WTC11 (cell line): ENCODE measurements around the gene ARHGAP32. TPM values are rescaled to one million over a fixed set of nuclear protein-coding genes. Genes with fewer than 3 reads are reported as not detected.

Experiments used
- ATAC-seq: fragments of 200-7000 bp; cut with Tn5 transposase; 2 replicates; pipeline ENCODE4 v1.10.0; 2021; ENCODE audit warnings: mild to moderate bottlenecking, moderate library complexity
- CTCF ChIA-PET: fragments of 300-600 bp; sonication (Branson Sonifier 250); formaldehyde crosslinking; loops from one replicate; lab custom pipeline; 2021; ENCODE audit warnings: antibody characterized with exemption; lab: Charles Lee
- POLR2A ChIA-PET: fragments of 350-600 bp; sonication (Branson Sonifier 250); formaldehyde crosslinking; loops from one replicate; lab custom pipeline; 2021; ENCODE audit warnings: antibody characterized with exemption; lab: Charles Lee
- DNase-seq: peaks from one replicate; pipeline ENCODE4 v3.0.0; 2021; ENCODE audit warnings: low spot score
- H3K27ac Mint-ChIP-seq: 2 replicates; pipeline ENCODE4 v1.8.0; 2021; ENCODE audit warnings: mixed read lengths
- H3K27me3 Mint-ChIP-seq: 2 replicates; pipeline ENCODE4 v1.8.0; 2021; ENCODE audit warnings: low read depth, mild to moderate bottlenecking, moderate library complexity, mixed read lengths
- H3K36me3 Mint-ChIP-seq: 2 replicates; pipeline ENCODE4 v1.8.0; 2021; ENCODE audit warnings: mixed read lengths
- H3K4me1 Mint-ChIP-seq: 2 replicates; pipeline ENCODE4 v1.8.0; 2022; ENCODE audit warnings: mixed read lengths
- H3K4me3 Mint-ChIP-seq: 2 replicates; pipeline ENCODE4 v1.8.0; 2021; ENCODE audit warnings: mild to moderate bottlenecking, moderate library complexity, mixed read lengths
- H3K9me3 Mint-ChIP-seq: 2 replicates; pipeline ENCODE4 v1.8.0; 2021; ENCODE audit warnings: mixed read lengths
- GABPB1 ChIP-seq: sonication (generic); formaldehyde crosslinking; IDR thresholded peaks from 2 replicates; pipeline ENCODE4 v1.8.1; 2023; ENCODE audit warnings: mild to moderate bottlenecking, missing genetic modification reagents
- GTF2I ChIP-seq: fragments of 250-450 bp; sonication (Bioruptor Pico); conservative IDR thresholded peaks from 2 replicates; pipeline ENCODE4 v1.4.0; 2021; ENCODE audit warnings: mild to moderate bottlenecking
- HMGA2 ChIP-seq: fragments of 250-450 bp; sonication (Bioruptor Pico); IDR thresholded peaks from 2 replicates; pipeline ENCODE4 v1.4.0; 2021; ENCODE audit warnings: mild to moderate bottlenecking, moderate library complexity
- JAZF1 ChIP-seq: fragments of 250-450 bp; sonication (Bioruptor Pico); IDR thresholded peaks from 2 replicates; pipeline ENCODE4 v1.9.0; 2021; ENCODE audit warnings: moderate library complexity, mild to moderate bottlenecking, inconsistent platforms
- NR2C2 ChIP-seq: sonication (generic); formaldehyde crosslinking; IDR thresholded peaks from 2 replicates; pipeline ENCODE4 v1.8.0; 2022; ENCODE audit warnings: mild to moderate bottlenecking, missing genetic modification reagents
- OVOL2 ChIP-seq: fragments of 250-450 bp; sonication (Bioruptor Pico); IDR thresholded peaks from 2 replicates; pipeline ENCODE4 v1.9.0; 2021; ENCODE audit warnings: mild to moderate bottlenecking, borderline replicate concordance
- SOX15 ChIP-seq: fragments of 250-450 bp; sonication (Bioruptor Pico); IDR thresholded peaks from 2 replicates; pipeline ENCODE4 v1.9.0; 2021; ENCODE audit warnings: mild to moderate bottlenecking
- SP1 ChIP-seq: sonication (generic); formaldehyde crosslinking; conservative IDR thresholded peaks from 2 replicates; pipeline ENCODE4 v1.8.1; 2022; ENCODE audit warnings: missing genetic modification reagents
- TEAD4 ChIP-seq: sonication (generic); formaldehyde crosslinking; IDR thresholded peaks from 2 replicates; pipeline ENCODE4 v1.8.0; 2022; ENCODE audit warnings: mild to moderate bottlenecking, missing genetic modification reagents
- ZNF263 ChIP-seq: sonication (generic); formaldehyde crosslinking; IDR thresholded peaks from 2 replicates; pipeline ENCODE4 v1.8.1; 2022; ENCODE audit warnings: low read depth, mild to moderate bottlenecking, moderate library complexity, missing genetic modification reagents
- total RNA-seq: library from RNA; stranded (reverse); gene quantifications from 3 replicates; pipeline ENCODE4 v1.2.3, GENCODE V29; 2021
- TF ChIP-seq, protein P1 (sequence below): sonication (generic); formaldehyde crosslinking; conservative IDR thresholded peaks from 2 replicates; pipeline ENCODE4 v1.8.1; 2023; ENCODE audit warnings: mild to moderate bottlenecking, low read depth, missing genetic modification reagents, moderate library complexity
- TF ChIP-seq, protein P2 (sequence below): sonication (generic); formaldehyde crosslinking; IDR thresholded peaks from 2 replicates; pipeline ENCODE4 v1.8.1; 2023; ENCODE audit warnings: mild to moderate bottlenecking, missing genetic modification reagents, moderate library complexity
- TF ChIP-seq, protein P3 (sequence below): fragments of 200-600 bp; IDR thresholded peaks from 2 replicates; pipeline ENCODE4 v1.8.0; 2022; ENCODE audit warnings: antibody characterized with exemption
- TF ChIP-seq, protein P4 (sequence below): sonication (generic); formaldehyde crosslinking; IDR thresholded peaks from 2 replicates; pipeline ENCODE4 v1.8.1; 2023; ENCODE audit warnings: mild to moderate bottlenecking, missing genetic modification reagents, borderline replicate concordance

Gene ARHGAP32
- total RNA-seq, 1 experiment from 2014 or later: 25.6 TPM

DNA sequence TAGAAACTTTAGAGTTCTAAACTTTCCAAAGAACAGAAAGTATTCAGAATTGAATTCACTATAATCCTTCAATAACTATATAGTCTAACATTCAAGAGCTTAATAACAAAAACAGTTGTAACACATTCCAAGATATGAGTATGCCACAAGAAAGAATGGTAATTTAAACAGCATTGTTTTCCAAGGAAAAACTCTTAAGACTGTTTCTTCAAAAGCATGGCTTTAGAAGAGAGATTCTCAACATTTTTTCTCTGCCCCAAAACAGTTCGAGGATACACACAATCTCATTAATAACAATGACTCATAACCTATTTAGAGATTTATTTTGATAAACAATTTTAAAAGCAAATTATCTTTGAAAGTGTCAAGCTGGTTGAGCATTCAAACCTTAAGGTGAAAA, 16.7 kb upstream of the ARHGAP32 start (continued):
- TF ChIP-seq, protein P1, sequence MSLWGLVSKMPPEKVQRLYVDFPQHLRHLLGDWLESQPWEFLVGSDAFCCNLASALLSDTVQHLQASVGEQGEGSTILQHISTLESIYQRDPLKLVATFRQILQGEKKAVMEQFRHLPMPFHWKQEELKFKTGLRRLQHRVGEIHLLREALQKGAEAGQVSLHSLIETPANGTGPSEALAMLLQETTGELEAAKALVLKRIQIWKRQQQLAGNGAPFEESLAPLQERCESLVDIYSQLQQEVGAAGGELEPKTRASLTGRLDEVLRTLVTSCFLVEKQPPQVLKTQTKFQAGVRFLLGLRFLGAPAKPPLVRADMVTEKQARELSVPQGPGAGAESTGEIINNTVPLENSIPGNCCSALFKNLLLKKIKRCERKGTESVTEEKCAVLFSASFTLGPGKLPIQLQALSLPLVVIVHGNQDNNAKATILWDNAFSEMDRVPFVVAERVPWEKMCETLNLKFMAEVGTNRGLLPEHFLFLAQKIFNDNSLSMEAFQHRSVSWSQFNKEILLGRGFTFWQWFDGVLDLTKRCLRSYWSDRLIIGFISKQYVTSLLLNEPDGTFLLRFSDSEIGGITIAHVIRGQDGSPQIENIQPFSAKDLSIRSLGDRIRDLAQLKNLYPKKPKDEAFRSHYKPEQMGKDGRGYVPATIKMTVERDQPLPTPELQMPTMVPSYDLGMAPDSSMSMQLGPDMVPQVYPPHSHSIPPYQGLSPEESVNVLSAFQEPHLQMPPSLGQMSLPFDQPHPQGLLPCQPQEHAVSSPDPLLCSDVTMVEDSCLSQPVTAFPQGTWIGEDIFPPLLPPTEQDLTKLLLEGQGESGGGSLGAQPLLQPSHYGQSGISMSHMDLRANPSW: no peak
- TF ChIP-seq JAZF1 (no peak), SP1 (CRISPR knock-in tag) (no peak), GABPB1 (no peak)
- TF ChIP-seq, all 79 proteins: peak for 0

DNA sequence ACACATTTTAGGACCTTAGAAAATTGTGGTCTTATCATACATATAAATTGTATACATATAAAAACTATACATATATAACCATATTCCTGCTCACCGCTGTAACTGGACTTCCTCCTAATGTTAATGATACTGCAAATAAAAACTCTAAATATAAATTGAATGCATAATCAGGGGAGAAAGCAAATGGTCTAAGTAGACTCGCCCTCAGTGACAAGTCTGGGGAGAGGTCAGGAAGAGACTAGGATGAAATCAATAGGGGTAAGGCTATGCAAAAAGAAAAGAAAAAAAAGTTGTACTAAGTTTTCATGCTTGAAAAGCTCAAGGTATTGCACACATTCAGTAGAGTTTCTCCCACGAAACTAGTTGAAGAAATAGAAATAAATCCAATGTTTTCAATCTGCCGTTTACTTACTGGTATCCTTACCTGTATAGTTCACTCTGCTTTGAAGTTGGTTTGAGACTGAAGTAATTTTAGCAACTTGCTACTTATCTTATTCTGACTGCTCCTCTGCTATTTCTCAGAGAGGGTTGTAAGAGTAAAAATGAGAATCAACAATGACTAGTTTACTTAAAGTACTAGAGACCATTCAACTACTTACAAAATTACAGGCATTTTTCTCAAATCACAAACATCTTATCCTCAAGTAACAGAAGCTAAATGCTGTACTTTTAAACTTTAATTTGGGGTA, 12.2 kb upstream of the ARHGAP32 start:
- peaks cover 36% of the 10 kb centered on the region for H3K4me1 Mint-ChIP-seq
- TF ChIP-seq ZNF263 (CRISPR knock-in tag): no peak
- H3K4me3 Mint-ChIP-seq: no peak overlapping the region
- ATAC-seq: no peak
- CTCF ChIA-PET: interaction anchor here (0.6 kb wide), 1 partner anchor 276 kb away, joined by 3 read pairs; no protein-coding TSS in a partner anchor
- peaks cover 31% of the 10 kb centered on the region for H3K9me3 Mint-ChIP-seq
- H3K27ac Mint-ChIP-seq: peak overlapping the region; percentile 49; the same call in 1 of the 2 replicates
- H3K36me3 Mint-ChIP-seq: peaks cover 25% of the 10 kb centered on the region
- POLR2A ChIA-PET: no interaction called here
- H3K27me3 Mint-ChIP-seq: no peaks in the 10 kb centered on the region
- DNase-seq: no peak

DNA sequence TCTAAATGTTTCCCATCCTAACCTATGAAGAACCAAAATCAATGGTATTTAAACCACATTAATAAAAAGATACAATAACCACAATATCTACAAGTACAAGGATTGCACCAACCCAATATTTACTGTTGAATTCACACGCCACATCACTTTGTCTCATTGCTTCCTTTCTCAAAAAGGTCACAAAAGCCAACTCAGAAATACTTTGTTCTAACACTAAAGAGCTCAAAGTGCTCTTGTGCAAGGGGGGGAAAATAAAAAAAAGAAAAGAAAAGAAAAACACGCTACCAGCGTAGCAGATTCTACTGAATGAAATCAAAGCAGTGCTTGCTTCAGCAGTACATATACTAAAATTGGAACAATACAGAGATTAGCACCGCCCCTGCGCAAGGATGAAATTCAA, 10.5 kb upstream of the ARHGAP32 start:
- Mint-ChIP-seq H3K4me1 (peaks cover 20% of the 10 kb centered on the region), H3K36me3 (peaks cover 34% of the 10 kb centered on the region), H3K27me3 (no peaks in the 10 kb centered on the region), H3K9me3 (peaks cover 40% of the 10 kb centered on the region), H3K4me3 (no peak overlapping the region), H3K27ac (0 out of 2 replicates have a peak overlapping the region, but pooled peaks have one; percentile 2)
- ChIA-PET POLR2A (no interaction called here), CTCF (no interaction called here)
- ATAC-seq: no peak
- no peak for DNase-seq
- no peak for TF ChIP-seq SOX15
- TF ChIP-seq GTF2I (CRISPR knock-in tag): no peak

DNA sequence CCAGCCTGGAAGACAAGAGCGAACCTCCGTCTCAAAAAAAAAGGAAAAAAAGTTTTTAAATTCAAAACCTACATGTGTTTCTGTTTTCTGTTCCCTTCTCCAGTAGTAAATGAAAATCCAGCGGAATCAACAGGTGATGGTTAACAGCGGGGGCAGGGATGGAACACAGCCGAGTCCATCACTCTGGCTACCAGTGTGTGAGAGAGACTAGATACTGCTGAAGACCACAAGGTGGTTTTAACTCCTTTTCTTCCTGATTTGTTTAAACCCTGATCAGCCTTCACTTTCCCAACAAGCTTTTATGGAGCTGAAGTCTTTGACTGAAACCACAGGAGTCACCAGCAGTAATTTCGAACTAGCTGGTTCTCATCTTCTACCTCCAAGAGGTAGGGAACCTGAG, 3.6 kb upstream of the ARHGAP32 start:
- H3K27ac Mint-ChIP-seq: peak overlapping the region; percentile 69

More for the DNA sequence above, 3.6 kb upstream of the ARHGAP32 start:
- peaks cover 14% of the 10 kb centered on the region for H3K4me1 Mint-ChIP-seq
- H3K4me3 Mint-ChIP-seq: no peak overlapping the region
- no peak for DNase-seq
- TF ChIP-seq NR2C2 (CRISPR knock-in tag): no peak
- no peak for TF ChIP-seq SP1 (CRISPR knock-in tag)
- no peak for TF ChIP-seq TEAD4 (CRISPR knock-in tag)
- no peak for TF ChIP-seq OVOL2 (CRISPR knock-in tag)
- TF ChIP-seq, protein P2, sequence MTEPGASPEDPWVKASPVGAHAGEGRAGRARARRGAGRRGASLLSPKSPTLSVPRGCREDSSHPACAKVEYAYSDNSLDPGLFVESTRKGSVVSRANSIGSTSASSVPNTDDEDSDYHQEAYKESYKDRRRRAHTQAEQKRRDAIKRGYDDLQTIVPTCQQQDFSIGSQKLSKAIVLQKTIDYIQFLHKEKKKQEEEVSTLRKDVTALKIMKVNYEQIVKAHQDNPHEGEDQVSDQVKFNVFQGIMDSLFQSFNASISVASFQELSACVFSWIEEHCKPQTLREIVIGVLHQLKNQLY (CRISPR knock-in tag): no peak
- TF ChIP-seq GTF2I (CRISPR knock-in tag): no peak
- TF ChIP-seq, protein P3, sequence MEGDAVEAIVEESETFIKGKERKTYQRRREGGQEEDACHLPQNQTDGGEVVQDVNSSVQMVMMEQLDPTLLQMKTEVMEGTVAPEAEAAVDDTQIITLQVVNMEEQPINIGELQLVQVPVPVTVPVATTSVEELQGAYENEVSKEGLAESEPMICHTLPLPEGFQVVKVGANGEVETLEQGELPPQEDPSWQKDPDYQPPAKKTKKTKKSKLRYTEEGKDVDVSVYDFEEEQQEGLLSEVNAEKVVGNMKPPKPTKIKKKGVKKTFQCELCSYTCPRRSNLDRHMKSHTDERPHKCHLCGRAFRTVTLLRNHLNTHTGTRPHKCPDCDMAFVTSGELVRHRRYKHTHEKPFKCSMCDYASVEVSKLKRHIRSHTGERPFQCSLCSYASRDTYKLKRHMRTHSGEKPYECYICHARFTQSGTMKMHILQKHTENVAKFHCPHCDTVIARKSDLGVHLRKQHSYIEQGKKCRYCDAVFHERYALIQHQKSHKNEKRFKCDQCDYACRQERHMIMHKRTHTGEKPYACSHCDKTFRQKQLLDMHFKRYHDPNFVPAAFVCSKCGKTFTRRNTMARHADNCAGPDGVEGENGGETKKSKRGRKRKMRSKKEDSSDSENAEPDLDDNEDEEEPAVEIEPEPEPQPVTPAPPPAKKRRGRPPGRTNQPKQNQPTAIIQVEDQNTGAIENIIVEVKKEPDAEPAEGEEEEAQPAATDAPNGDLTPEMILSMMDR: no peak
- TF ChIP-seq HMGA2: no peak
- TF ChIP-seq, protein P4, sequence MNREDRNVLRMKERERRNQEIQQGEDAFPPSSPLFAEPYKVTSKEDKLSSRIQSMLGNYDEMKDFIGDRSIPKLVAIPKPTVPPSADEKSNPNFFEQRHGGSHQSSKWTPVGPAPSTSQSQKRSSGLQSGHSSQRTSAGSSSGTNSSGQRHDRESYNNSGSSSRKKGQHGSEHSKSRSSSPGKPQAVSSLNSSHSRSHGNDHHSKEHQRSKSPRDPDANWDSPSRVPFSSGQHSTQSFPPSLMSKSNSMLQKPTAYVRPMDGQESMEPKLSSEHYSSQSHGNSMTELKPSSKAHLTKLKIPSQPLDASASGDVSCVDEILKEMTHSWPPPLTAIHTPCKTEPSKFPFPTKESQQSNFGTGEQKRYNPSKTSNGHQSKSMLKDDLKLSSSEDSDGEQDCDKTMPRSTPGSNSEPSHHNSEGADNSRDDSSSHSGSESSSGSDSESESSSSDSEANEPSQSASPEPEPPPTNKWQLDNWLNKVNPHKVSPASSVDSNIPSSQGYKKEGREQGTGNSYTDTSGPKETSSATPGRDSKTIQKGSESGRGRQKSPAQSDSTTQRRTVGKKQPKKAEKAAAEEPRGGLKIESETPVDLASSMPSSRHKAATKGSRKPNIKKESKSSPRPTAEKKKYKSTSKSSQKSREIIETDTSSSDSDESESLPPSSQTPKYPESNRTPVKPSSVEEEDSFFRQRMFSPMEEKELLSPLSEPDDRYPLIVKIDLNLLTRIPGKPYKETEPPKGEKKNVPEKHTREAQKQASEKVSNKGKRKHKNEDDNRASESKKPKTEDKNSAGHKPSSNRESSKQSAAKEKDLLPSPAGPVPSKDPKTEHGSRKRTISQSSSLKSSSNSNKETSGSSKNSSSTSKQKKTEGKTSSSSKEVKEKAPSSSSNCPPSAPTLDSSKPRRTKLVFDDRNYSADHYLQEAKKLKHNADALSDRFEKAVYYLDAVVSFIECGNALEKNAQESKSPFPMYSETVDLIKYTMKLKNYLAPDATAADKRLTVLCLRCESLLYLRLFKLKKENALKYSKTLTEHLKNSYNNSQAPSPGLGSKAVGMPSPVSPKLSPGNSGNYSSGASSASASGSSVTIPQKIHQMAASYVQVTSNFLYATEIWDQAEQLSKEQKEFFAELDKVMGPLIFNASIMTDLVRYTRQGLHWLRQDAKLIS (CRISPR knock-in tag): no peak
- TF ChIP-seq, all 79 proteins: peak for 0
- H3K9me3 Mint-ChIP-seq: peaks cover 22% of the 10 kb centered on the region
- peak; percentile 68 for ATAC-seq
- peaks cover 21% of the 10 kb centered on the region for H3K36me3 Mint-ChIP-seq
- POLR2A ChIA-PET: no interaction called here
- H3K27me3 Mint-ChIP-seq: no peaks in the 10 kb centered on the region
- CTCF ChIA-PET: no interaction called here
